Activated CD8-positive, alpha-beta memory T cell treated with anti-CD3 and anti-CD28 coated beads, Interleukin-2, amount 50 U/mL, for 24 hours (primary cell): ENCODE results near the gene PRRT2.
"Not testable (repeated sequence)": the region's sequence is repeated elsewhere in the genome, so short reads cannot be mapped to it uniquely, and the experiment has no call there.

ENCODE experiments used
- DNase-seq: peaks from one replicate; pipeline ENCODE4 v3.0.0-alpha.2; 2020; ENCODE audit errors: extremely low read depth

The PRRT2 gene

GRCh38 chr16:29790949-29791844 lies 20.8 kb upstream of the PRRT2 start:
- DNase-seq = no peak

DNA sequence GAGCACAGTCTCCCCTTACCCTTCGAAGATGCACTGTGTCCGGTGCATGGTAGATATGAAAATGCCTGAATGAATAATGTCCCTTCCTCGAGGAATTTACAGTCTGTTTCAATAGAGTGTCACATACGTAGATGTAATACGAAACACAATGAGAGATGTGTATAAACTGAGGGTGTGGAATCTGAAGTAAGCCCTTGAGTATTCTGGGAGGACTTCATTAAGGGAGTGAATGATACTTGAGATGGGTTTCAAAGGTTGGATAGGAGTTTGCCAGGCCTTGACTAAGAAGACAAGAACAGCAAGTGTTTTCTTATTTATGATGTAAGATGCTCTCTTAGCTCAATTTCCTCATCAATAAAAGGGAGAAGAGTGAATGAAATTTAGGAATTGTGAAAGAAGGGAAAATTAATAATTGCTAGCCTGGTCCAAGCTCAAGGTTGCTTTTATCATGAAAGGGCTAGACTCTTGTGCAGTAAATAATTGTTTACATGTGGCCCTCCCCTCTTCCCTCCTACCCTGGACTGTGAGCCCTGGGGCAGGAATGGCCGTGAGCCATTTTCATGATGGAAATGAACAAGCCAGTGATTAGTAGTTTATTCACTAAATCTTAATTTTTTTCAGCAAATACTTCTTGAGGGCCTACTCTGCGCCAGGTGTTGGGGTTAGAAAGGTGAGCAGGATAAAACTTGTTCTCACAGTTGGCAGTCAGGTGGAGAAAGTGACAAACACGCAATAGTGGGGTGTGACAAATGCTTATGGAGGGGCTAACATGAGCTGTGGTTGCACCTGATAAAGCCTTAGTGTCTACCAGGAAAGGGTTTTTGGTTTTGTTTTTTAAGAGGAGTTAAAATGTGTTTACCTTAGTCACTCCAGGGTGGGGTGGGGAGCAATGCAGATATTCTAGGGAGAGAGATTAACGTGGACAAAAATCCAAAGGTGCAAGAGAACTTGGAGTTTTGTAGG lies 19.9 kb upstream of the PRRT2 start:
- DNase-seq = no peak

DNA sequence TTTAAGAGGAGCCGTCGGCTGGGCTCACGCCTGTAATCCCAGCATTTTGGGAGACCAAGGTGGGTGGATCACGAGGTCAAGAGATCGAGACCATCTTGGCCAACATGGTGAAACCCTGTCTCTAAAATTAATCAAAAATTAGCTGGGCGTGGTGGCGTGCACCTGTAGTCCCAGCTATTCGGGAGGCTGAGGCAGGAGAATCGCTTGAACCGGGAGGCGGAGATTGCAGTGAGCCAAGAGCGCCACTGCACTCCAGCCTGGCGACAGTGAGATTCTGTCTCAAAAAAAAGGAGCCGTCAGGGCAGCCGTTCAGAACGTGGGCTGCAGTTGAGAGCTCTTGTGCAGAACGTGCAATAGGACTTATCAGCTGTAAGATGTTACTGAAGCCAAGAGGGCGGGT lies 18.8 kb upstream of the PRRT2 start:
- DNase-seq = not testable (repeated sequence)

DNA sequence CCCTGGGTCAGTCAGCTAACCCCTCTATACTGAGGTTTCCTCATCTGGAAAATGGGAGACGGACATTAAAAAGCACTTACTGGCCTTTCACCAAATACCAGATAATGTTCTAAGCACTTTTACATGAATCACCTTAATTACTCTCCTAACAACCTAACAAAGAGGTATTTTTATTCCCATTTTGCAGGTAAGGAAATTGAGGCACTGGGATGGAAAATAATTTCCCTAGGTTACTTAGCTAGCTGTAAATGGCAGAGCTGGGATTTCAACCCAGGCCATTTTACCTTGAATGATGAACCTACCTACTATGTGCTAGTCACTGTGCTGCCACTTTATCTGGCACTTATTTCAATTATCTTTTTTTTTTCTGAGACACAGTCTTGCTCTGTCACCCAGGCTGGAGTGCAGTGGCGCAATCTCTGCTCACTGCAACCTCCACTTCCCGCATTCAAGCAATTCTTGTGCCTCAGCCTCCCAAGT lies 17.7 kb upstream of the PRRT2 start:
- DNase-seq = no peak

- DNase-seq = no peak
Measured at GRCh38 chr16:29802416-29802935, 9.5 kb upstream of the PRRT2 start.

DNA sequence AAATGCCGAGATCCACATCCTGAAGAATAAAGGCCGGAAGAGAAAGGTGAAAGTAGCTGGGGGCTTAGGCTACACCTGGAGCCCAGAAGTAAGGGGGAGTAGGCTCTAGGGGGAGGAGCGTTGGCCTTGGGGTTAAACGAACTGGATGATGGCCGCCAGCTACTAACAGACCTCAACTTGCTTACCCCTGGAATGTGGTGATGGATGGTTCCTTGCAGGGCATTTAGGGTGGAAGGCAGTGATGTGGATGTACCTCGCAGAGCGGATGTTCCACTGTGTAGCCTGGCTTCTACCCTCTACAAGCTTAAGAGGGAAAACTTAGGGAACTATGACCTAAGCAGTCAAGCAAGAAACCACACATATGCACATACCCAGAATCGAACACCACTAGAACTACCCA lies 8.0 kb upstream of the PRRT2 start:
- DNase-seq = no peak

DNA sequence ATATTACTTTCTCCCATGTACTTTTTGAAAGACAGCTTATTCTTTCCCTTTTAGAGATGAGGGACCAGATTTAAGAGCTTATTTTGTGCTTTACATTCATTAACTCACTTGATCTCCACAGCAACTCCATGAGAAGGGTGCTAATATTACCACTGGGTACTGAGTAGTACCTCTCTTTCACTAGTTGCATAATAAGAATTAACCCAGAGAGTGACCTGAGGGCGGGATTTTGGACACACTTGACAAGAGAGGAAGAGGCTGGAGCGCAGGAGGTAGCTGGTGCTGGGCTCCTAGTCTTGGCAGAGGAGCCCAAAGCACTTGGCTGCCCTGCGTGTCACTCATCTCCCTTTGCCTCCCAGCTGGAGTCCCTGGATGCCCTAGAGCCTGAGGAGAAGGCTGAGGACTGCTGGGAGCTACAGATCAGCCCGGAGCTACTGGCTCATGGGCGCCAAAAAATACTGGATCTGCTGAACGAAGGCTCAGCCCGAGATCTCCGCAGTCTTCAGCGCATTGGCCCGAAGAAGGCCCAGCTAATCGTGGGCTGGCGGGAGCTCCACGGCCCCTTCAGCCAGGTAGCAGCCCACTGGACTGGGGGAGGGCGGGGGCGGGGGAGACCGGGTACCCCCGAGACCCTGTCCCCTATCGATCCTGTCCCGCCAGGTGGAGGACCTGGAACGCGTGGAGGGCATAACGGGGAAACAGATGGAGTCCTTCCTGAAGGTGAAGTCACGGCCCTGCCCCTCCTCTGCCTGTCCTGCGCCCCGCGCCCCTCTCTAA lies 7.3 kb upstream of the PRRT2 start:
- no peak for DNase-seq

GRCh38 chr16:29805232-29806098 lies 6.5 kb upstream of the PRRT2 start:
- peak; percentile 95 for DNase-seq

- no peak for DNase-seq
Measured at GRCh38 chr16:29806099-29806579, 5.9 kb upstream of the PRRT2 start, which contains the start of gene MAZ. Gene MAZ, plus strand, starts transcription at chr16:29806529. Its CDS starts 173 bp downstream, at chr16:29806702.

DNA sequence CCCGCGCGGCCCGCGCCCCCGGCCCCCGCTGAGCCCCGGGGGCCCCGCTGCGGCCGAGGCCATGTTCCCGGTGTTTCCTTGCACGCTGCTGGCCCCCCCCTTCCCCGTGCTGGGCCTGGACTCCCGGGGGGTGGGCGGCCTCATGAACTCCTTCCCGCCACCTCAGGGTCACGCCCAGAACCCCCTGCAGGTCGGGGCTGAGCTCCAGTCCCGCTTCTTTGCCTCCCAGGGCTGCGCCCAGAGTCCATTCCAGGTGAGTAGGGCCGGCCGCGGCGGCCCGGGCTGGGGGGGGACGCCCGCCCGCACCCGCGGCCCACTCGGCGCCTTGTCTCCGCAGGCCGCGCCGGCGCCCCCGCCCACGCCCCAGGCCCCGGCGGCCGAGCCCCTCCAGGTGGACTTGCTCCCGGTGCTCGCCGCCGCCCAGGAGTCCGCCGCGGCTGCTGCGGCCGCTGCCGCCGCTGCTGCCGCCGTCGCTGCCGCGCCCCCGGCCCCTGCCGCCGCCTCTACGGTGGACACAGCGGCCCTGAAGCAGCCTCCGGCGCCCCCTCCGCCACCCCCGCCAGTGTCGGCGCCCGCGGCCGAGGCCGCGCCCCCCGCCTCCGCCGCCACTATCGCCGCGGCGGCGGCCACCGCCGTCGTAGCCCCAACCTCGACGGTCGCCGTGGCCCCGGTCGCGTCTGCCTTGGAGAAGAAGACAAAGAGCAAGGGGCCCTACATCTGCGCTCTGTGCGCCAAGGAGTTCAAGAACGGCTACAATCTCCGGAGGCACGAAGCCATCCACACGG lies 5.2 kb upstream of the PRRT2 start:
- no peak for DNase-seq

- DNase-seq = no peak
Measured at GRCh38 chr16:29807426-29808218, 4.4 kb upstream of the PRRT2 start.

- DNase-seq = no peak
Measured at GRCh38 chr16:29808219-29808900, 3.6 kb upstream of the PRRT2 start.

GRCh38 chr16:29809031-29809747 lies 2.8 kb upstream of the PRRT2 start:
- DNase-seq = no peak

GRCh38 chr16:29809850-29810698 lies 1.9 kb upstream of the PRRT2 start:
- no peak for DNase-seq

- DNase-seq = no peak
Measured at GRCh38 chr16:29810699-29811169, 1.3 kb upstream of the PRRT2 start.
